ENCODE measurements around the gene GABBR2.
"Not testable (repeated sequence)": the region's sequence is repeated elsewhere in the genome, so short reads cannot be mapped to it uniquely, and the experiment has no call there.

GABBR2 gene

DNA sequence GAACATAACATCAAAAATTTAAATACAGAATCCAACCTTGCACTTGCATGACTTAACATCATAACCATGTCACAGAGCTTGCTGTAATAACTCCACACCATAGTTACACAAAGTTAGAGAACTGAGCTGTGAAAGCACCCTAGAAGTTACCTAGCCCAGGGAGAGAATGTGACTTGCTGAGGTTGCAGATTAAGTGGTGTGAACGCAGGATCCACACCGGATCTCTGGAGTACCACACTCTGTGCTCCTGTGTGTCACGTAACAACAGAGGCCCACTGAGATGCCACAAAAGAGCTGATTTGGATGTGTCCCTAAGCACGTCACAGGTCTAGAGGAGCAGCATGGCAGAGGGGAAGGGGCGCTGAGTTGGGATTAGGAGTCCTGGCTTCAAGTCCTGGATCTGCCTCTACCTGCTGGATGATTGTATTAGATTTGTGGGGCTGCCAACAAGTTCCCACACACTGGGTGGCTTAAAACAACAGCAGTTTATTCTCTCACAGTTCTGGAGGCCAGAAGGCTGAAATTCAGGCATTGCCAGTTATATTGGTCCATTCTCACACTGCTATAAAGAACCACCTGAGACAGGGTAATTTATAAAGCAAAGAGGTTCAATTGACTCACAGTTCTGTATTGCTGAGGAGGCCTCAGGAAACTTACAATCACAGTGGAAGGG lies 240.0 kb downstream of the GABBR2 start:
- no peak overlapping the region for H3K4me3 ChIP-seq (ENCODE audit: low read depth, low read length)
- no peak for TF ChIP-seq CTCF (IDR thresholded peaks at IDR 0.05; ENCODE audit: low read depth, low read length)

DNA sequence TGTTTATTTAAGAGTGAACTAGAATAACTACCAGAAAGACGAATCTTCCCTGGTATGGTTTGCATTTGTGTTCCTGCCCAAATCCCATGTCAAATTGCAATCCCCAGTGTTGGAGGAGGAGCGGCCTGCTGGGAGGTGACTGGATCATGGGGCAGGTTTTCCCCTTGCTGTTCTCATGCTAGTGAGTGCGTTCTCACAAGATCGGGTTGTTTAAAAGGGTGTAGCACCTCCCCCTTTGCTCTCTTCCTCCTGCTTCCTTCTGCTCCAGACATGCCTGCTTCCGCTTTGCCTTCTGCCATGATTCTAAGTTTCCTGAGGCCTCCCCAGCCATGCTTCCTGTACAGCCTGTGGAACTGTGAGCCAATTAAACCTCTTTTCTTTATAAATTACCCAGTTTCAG lies 242.9 kb downstream of the GABBR2 start:
- TF ChIP-seq CTCF (IDR thresholded peaks at IDR 0.05; ENCODE audit: low read depth, low read length), result no peak
- H3K4me3 ChIP-seq (ENCODE audit: low read depth, low read length), result no peak overlapping the region

GRCh38 chr9:98464156-98464690 lies 244.5 kb downstream of the GABBR2 start:
- not testable (repeated sequence) for H3K4me3 ChIP-seq (ENCODE audit: low read depth, low read length)

GRCh38 chr9:98462310-98462709 lies 246.4 kb downstream of the GABBR2 start:
- TF ChIP-seq CTCF (IDR thresholded peaks at IDR 0.05; ENCODE audit: low read depth, low read length), result no peak
- no peak overlapping the region for H3K4me3 ChIP-seq (ENCODE audit: low read depth, low read length)

DNA sequence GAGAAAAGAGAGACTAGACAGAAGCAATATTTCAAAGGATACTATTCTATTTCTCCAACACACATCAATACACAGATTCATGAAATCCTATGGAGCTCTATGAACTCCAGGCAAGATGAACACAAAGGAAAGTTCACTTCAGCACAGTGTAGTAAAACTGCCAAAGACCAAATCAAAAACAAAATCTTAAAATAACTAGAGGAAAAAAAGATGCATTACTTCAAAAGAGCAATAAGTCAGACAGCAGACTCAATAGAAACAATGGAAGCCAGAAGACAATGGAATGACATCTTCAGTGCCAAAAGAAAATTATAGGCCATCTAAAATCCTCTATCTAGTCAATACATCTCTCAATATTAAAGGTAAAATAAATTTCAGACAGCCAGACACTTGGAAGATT lies 248.0 kb downstream of the GABBR2 start:
- no peak for TF ChIP-seq CTCF (IDR thresholded peaks at IDR 0.05; ENCODE audit: low read depth, low read length)

GRCh38 chr9:98457726-98458370 lies 250.9 kb downstream of the GABBR2 start:
- H3K4me3 ChIP-seq (ENCODE audit: low read depth, low read length), result no peak overlapping the region
- no peak for TF ChIP-seq CTCF (IDR thresholded peaks at IDR 0.05; ENCODE audit: low read depth, low read length)

More for the DNA sequence above, 248.0 kb downstream of the GABBR2 start:
- no peak overlapping the region for H3K4me3 ChIP-seq (ENCODE audit: low read depth, low read length)

GRCh38 chr9:98456156-98456613 lies 252.6 kb downstream of the GABBR2 start:
- no peak for TF ChIP-seq CTCF (IDR thresholded peaks at IDR 0.05; ENCODE audit: low read depth, low read length)

More at GRCh38 chr9:98456156-98456613, 252.6 kb downstream of the GABBR2 start:
- H3K4me3 ChIP-seq (ENCODE audit: low read depth, low read length), result no peak overlapping the region
